GM18502 (cell line): ENCODE results near the gene NFE2L2.
"Not testable (repeated sequence)": the region's sequence is repeated elsewhere in the genome, so short reads cannot be mapped to it uniquely, and the experiment has no call there.

Experiments used
- ATAC-seq: cut with Tn5 transposase; IDR thresholded peaks from one replicate; pipeline ENCODE4 v1.9.1; 2021; ENCODE audit warnings: mild to moderate bottlenecking; ENCODE audit not compliant: unreplicated experiment, poor library complexity

NFE2L2 gene

DNA sequence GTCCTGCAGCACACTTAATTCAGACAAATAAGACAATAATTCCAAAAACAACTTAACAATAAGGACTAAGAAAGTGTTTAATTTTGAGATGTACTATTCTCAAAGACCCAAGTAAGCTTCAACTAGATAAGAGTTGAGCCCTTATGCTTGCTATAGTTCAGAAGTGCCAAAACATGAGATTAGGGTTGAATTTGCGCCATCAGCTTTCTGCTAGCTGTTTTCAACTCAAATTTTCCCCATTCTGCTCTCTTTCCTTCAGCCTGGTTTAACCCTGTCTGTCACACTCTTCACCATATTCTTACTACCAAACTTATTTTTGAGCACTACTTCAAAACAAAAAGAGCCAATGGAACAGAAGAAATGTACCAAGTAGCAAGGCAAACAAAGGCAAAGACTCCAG lies 4.1 kb downstream of the NFE2L2 start:
- no peak for ATAC-seq

DNA sequence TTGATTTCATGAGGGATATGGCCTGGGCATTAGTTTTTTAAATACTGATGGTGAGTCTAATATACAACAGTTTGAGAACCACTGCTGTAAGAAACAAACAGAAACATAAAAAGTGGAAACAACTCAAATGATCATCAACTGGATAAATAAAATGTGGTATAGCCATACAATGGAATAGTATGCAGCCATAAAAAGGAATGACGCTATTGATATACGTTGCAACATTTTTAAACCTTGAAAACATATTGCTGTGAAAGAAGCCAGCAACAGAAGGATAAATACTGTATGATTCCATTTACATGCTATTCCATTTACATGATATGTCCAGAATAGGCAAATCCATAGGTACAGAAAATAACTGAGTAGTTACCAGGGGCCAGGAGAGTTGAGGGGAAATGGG lies 6.5 kb downstream of the NFE2L2 start:
- ATAC-seq, result no peak

DNA sequence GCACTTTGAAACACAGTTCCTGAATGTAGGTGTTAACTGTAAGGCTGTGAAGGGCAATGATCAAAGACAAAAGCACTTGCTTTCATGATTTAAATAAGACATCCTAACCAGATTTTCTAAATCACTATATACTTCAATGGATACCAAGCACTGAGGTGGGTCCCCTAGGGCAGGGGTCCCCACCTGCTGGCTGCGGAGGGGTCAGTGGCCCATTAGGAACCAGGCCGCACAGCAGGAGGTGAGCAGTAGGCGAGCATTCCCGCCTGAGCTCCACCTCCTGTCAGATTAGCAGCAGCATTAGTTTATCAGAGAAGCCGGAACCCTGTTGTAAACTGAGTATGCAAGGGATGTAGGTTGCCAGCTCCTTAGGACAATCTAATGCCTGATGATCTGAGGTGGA lies 7.1 kb downstream of the NFE2L2 start:
- ATAC-seq, result no peak

DNA sequence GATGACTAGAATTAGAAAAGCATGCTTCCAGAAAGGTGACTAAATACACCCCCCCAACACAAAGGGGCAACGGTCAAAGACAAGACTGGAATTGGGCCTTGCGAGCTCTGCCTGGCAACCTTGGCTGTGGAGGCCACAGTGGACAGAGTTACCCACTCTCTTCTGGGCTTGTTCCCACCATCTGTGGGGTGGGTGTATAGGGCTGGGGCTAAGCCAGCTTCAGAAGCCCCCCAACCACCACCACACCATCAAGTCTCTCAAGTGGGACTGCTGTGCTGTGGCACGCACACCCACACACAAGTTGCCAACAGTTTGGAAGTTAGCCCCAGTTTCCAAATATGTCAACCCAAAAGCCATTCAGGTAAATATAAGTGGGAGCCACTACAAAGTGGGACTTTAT lies 7.8 kb downstream of the NFE2L2 start:
- no peak for ATAC-seq

DNA sequence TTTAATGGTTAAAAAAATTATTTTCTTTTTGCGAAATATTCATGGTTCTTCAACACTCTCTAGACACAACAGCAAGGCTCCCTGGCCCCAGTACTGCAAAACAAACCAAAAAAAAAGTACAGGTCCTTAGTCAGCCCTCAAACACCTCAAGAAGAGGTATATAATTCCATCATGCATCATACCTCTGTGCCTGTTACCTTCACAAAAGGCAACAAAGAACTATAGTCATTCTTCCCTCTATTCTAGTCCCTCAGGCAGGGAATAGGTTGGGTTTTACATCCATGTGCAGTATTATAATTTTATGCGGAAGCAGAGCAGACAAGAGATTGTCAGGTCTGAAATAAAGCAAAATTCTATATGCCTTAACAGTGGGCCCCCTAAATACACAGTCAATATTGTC lies 8.5 kb downstream of the NFE2L2 start:
- no peak for ATAC-seq

DNA sequence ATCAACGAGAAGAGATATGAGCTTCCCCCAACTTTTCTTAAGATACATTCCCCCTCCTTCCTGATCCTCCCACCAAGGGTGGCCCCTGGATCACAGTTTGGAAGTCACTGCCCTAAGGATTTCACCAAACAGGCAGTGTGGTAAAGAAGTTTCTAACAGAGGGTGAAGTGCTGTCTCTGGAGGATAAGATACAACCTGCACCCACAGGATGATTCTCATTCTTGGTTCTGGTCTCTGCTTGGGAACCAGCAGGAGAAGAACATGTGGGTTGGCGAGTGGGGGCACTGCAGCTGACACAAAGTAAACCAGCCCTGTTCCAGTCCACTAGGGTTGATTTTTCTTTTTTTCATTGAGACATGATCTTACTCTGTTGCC lies 9.3 kb downstream of the NFE2L2 start:
- ATAC-seq, result no peak

DNA sequence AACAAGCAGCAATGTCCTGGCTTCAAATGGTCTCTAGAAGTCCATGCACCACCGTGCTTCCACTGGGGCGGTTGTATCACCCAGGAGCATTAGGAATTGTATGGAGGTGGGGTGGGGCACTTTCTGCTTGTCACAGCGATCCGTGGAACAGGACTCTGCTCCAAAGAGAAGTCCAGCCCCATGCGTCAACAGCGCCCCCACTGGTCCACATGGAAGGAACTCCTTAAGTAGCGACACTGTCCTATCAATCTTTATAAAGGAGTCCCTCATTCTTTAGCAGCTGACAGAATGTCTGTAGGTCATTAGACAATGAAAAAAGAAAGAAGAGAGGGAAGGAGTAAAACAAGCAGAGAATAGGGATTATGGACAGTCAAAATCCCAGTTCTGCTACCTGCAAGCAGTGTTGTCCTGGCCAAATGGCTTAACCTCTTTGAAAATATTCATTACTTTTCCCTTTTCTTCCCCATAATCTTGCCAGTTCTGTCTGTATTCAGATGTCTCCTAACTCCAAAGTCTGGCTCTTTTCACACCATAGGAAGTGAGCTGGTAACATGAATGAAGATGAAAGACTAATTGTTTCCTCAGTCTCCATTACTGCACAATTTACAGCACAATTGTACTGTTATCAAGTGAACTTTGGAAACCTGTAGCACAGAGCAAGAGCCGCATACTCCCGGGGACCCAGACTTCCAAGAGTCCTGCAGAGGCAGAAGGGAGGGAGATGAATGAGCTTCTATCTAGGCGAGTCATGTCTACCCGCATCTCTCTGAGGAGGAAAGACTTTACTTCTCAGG lies 9.9 kb downstream of the NFE2L2 start:
- no peak for ATAC-seq

DNA sequence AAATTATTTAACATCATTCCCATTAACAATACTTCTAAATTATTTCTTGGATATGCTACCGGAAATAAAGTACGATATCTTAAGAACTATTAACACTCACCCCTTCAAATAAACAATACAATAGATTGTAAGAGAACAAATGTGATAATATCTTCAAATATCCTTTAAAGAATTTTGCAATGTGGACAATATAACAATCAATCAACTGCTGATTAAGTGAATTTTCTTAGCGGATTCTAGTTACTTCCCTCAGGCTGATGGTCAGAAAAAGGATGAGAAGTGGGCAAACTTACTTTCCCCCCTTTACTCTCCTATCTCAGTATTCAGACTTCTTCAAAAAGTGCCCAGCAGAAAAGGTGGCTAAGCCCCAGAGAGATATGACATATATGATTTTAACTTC lies 10.8 kb downstream of the NFE2L2 start:
- no peak for ATAC-seq

DNA sequence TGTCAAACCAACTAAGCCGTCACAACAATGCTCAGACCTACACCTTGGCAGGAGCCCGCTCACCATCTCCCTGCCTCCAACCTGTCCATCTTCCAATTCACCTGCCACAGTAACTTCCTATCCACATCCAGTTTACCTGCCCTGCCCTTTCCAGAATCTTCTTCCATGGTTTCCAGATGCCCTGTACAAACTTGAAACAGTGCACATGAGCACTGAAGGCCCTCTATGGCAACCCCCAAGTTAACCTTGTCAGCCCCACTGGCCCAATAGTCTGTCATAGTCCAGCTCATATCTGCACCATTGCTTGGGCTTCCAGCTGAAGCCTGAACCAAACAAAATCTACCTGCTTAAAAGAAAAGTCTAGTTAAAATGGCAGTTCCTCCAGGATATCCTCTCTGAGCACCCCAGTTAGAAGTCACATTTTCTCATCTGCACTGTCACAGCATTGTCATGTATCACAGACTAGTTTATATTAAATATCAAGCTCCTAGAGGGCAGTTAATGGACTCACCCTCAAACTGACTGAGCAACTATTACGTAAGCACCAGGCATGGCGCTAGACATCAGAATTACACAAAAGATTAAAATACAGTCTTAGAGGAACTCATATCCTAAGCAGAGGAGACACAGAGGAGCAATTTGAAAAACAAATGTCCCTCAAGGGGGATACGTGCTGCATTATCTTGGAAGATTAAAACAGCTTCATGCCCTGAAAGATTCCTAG lies 11.6 kb downstream of the NFE2L2 start:
- ATAC-seq, result no peak

DNA sequence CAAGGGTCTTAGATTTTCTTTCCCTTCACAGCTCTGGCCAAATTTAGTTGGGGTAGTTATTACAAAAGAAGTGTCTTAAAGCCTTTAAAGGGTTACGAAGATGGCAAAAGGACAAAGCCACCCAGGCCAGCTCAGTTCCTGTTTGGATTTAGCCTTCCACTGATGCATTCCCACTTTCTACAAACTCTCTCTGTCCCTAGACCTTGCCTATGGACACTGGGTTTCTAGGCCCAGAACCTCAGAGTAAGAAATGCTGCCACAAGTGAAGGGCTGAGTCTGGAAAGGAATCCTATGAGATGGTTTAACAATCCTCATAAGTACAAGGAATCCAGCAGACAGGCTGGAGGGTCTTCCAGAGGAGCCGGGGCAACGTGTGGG lies 13.4 kb downstream of the NFE2L2 start:
- no peak for ATAC-seq

DNA sequence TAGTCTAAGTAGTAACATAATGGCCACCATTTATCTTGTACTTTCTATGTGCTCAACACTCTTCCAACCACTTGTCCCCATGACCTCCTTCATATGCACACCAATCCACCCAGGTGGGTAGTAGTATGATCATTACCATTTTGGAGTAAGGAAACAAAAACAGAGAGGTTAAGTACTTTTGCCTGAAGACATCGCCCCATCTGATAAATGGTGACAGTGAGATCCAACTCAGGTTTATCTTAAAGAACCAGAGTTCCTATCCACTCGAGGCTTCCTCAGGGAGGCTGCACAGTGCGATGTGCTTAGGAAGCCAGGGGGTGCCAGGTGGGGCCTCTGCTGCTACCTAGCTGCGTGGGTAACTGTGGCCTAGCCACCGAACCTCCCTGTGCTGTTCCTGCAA lies 14.1 kb downstream of the NFE2L2 start:
- ATAC-seq, result no peak

DNA sequence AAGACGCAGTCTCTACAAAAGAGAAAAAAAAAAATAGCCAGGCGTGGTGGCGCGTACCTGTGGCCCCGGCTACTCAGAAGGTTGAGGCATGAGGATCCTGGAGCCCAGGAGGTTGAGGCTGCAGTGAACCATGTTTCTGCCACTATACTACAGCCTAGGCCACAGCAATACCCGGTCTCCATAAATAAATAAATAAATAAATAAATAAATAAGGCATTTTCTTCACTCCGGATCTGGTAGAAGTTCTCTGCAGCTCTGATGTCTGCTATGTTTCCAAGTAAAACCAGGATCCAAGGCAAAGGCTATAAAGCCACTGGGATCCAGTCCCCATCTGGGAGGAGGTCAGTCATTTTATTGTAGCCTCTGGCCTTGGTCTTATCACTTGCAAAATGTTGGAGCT lies 15.5 kb downstream of the NFE2L2 start:
- no peak for ATAC-seq

DNA sequence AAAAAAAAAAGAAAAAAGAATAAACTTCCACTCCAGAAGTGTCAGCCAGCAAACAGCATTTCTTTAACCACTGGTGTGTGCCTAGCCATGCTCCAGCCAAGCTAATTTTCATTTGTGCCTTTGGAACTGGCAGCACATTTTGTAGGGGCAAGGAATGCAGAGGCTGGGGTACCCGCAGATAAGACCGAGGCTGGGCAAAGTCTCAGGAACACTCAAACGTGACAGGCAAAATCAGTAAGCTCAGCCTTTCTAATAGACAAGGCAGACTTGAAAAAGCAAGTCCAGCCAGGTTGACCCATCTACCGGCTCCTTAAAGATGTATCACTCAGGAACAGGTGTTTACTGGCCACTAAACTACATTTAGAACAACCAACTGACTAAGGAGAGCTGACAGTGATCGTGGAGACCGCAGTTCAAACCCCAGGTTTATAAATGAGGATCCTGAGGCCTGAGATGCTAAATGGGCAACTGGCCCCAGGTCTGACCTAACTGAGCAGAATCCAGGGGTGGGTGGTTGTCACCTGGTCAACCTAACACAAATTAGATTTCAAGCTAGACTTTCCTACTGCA lies 16.7 kb downstream of the NFE2L2 start:
- no peak for ATAC-seq

DNA sequence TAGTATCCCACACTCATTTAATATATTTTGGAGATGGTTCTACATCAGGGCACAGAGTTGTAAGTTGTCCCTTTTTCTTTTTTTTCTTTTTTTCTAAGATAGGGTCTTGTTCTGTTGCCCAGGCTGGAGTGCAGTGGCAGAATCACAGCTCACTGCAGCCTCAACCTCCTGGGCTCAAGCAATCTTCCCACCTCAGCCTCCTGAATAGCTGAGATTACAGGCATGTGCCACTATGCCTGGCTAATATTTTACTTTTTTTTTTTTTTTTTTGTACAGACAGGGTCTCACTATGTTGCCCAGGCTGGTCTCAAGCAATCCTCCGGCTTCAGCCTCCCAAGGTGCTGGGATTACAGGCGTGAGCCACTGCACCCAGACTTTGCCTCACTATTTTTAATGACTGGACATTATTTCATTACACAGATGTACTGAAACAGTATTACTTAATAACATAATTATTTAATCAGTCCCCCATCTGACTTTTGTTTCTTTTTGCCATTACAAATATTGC lies 17.9 kb downstream of the NFE2L2 start:
- ATAC-seq, result not testable (repeated sequence)

DNA sequence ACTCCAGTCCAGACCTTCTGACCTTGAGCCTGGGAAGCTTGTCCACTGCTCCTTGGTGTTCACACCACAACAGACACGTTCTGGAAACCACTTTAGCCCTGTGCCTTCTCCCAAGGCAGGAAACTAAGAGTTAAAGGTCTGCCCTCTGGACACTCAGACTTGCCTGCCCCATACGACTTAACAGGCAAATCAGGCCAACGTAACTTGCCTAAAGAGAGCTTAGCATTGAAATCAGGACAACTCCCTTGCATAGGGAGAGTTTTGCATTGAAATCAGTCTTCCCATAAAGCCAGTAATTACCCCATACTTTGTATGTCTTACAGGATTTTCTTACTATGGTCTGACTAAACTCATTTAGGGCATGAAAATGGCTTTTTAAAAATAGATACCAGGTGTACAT lies 18.5 kb downstream of the NFE2L2 start:
- no peak for ATAC-seq

DNA sequence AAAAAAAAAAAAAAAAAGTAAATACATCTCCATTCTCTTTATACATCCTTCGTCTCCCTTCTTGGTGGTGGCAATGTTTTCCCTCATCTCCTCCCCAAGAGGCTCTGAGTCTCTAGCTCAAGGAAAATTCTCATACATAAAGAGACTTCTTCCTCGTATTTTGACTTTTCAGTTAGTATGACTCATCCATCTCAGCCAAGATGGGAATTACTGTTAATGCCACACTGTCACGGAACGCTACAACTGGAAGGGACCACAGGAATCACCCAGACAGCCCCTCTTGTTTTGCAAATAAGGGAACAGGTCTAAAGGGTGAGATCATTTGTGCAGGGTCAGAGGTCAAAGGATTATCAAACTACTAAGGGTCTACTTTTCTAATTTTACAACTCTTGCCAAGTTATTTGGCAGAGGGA lies 19.5 kb downstream of the NFE2L2 start:
- ATAC-seq, result no peak

DNA sequence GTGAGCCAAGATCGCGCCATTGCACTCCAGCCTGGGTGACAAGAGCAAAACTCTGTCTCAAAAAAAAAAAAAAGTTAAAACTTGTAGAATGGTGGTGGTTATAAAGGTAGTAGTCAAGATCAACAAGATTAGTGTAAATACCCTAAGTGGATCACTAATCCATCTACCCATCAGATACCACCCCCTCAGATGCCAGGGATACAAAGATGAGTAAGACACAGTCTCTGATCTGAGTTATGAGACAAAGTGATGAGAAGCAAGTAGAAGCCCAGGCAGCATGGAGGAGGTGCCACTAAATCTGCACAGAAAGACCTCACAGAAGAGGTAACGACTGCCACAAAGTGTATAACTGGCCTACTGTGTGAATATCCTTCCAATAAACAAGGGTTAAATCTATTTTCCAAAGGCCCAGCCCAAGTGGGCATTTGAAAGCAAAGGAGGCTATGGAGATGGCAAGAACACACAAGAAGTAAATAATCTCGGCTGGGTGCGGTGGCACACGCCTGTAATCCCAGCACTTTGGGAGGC lies 20.2 kb downstream of the NFE2L2 start:
- no peak for ATAC-seq

DNA sequence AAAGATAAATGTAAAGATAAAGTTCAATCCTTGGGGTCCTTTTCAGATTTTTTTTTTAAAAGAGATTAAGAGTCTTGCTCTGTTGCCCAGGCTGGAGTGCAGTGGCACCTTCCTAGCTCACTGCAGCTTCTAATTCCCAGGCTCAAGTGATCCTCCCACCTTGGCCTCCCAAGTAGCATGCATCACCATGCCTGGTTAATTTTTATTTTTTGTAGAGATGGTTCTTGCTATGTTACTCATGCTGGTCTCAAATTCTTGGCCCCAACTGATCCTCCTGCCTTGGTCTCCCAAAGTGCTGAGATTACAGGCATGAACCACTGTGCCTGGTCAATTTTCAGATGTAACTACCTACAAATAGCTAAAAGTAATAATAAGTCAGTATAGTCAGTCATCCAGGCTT lies 21.1 kb downstream of the NFE2L2 start:
- no peak for ATAC-seq

DNA sequence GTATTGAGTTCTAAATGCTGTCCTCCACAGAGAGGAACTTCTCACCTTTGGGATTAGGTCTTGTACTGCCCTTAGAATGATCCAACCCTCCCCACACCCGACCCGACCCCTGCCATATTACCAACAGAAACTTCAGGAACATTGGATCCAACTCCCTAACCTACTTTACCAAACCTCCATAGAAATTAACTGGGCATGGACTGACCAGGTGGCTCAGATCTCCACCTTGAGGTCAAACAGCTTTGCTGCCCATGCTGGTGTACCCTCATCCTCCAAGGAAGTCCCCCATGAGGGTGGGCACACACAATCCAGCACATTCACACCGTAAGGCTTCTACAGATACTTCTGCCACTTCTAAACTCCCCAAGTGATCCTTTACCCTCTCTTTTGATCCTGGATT lies 21.5 kb downstream of the NFE2L2 start:
- ATAC-seq, result no peak

DNA sequence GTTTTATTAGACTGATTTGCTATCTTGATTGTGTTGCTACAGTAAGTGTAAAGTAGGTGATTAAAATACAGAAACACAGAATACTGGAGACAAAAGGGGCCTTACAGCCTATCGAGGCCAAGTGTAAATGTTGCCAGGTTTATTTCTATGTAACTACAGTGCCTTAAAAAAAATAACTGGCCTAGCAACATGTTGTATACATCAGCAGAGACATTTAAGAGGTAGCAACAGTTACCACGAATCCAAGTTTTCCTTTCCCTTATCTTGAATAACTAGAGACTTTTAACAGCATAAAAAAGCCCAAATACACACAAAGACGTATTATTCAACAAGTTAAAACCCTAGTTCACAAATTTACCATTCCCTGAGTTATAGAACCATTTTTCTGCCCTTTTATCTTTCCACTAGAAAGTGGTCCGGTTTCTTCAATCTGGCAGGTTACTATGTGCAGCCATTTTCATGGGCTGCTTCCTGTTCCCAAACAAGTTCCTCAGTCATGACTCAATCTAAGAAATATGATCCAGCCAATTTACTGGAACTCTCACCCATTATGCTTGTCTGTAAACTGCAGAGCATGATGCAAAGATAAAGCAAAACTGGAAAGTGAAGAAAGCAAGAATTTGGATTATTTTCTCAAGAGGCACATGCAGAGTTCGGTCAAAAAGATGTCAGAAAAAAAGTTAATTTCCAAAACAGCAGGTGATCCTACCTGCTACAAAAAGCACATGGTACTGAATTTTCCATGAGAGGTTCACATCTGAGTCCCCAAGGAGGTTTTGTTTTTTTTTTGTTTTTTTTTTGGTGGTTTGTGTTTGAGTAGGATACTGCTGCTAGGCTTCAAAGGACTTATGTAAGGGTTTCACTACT lies 22.2 kb downstream of the NFE2L2 start:
- no peak for ATAC-seq
